Measurements from ENCODE around the gene COL6A3.

The COL6A3 gene, protein sequence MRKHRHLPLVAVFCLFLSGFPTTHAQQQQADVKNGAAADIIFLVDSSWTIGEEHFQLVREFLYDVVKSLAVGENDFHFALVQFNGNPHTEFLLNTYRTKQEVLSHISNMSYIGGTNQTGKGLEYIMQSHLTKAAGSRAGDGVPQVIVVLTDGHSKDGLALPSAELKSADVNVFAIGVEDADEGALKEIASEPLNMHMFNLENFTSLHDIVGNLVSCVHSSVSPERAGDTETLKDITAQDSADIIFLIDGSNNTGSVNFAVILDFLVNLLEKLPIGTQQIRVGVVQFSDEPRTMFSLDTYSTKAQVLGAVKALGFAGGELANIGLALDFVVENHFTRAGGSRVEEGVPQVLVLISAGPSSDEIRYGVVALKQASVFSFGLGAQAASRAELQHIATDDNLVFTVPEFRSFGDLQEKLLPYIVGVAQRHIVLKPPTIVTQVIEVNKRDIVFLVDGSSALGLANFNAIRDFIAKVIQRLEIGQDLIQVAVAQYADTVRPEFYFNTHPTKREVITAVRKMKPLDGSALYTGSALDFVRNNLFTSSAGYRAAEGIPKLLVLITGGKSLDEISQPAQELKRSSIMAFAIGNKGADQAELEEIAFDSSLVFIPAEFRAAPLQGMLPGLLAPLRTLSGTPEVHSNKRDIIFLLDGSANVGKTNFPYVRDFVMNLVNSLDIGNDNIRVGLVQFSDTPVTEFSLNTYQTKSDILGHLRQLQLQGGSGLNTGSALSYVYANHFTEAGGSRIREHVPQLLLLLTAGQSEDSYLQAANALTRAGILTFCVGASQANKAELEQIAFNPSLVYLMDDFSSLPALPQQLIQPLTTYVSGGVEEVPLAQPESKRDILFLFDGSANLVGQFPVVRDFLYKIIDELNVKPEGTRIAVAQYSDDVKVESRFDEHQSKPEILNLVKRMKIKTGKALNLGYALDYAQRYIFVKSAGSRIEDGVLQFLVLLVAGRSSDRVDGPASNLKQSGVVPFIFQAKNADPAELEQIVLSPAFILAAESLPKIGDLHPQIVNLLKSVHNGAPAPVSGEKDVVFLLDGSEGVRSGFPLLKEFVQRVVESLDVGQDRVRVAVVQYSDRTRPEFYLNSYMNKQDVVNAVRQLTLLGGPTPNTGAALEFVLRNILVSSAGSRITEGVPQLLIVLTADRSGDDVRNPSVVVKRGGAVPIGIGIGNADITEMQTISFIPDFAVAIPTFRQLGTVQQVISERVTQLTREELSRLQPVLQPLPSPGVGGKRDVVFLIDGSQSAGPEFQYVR (N-terminal part only)

GRCh38 chr2:237413777-237414661, at the start of gene COL6A3:
Gene COL6A3, minus strand, starts transcription at chr2:237414164. Its CDS starts 17,347 bp downstream, at chr2:237396817.
- Mint-ChIP-seq H3K4me3 (no peak within 1 kb of the TSS), H3K36me3 (peaks cover 22% of the 10 kb centered on the region), H3K27ac (peak within 1 kb of the TSS; percentile 75), H3K9me3 (no peaks in the 10 kb centered on the region), H3K4me1 (no peaks in the 10 kb centered on the region)
- DNase-seq (ENCODE audit: low spot score in 2 of 2) (no peak), ATAC-seq (no peak)

GRCh38 chr2:237459741-237460174, 45.8 kb upstream of the COL6A3 start:
- Mint-ChIP-seq H3K9me3 (peaks cover 9% of the 10 kb centered on the region), H3K27ac (no peak overlapping the region), H3K4me1 (peaks cover 42% of the 10 kb centered on the region), H3K36me3 (no peaks in the 10 kb centered on the region), H3K4me3 (no peak overlapping the region)
- ATAC-seq: no peak
- DNase-seq (ENCODE audit: low spot score in 2 of 2): no peak

DNA sequence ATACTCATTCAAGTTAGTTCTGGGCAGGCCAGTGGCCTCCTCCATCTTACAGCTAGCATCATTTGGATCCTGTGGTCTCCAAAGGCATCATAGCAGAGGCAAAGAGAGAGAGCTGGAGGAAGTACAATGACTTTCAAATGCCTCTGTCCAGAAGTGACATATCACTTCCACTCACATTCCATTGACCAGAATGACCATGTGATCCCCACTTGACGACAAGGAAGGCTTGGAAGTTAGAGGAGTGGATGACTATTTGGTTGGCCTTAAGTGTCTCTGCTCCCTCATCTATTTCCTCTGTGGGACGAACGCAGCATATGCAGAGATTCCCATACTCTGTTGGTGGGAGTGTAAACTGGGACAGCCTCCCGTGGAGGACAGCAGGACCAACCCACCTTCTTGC, 45.3 kb upstream of the COL6A3 start:
- no peak overlapping the region for H3K4me3 Mint-ChIP-seq
- peaks cover 9% of the 10 kb centered on the region for H3K9me3 Mint-ChIP-seq
- ATAC-seq (no peak), DNase-seq (ENCODE audit: low spot score in 2 of 2) (no peak)
- peak overlapping the region; percentile 85 for H3K27ac Mint-ChIP-seq
- peaks cover 46% of the 10 kb centered on the region for H3K4me1 Mint-ChIP-seq
- H3K36me3 Mint-ChIP-seq: no peaks in the 10 kb centered on the region

DNA sequence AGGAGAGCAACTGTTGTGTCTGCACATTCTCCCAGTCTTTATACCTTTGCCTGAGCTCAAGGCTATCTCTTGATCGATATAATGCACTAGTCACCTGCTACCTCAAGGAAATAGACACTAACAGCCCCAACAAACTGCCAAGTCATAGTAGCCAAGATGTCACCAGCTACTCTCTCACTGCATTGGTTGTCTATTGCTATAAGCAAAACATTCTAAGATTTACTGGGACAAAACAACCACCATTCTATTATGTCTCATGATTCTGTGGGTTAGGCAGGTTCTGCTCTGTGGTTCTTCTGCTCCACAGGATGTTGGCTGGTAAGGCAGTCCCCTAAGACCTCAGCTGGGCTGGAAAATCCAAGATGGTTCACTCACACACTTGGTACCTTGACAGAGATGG, 44.6 kb upstream of the COL6A3 start:
- Mint-ChIP-seq H3K4me3 (no peak overlapping the region), H3K36me3 (no peaks in the 10 kb centered on the region), H3K4me1 (peaks cover 50% of the 10 kb centered on the region), H3K27ac (peak overlapping the region; percentile 85), H3K9me3 (peaks cover 9% of the 10 kb centered on the region)
- ATAC-seq (peak; percentile 73), DNase-seq (ENCODE audit: low spot score in 2 of 2) (no peak)

GRCh38 chr2:237457388-237457941, 43.5 kb upstream of the COL6A3 start:
- Mint-ChIP-seq H3K27ac (peak overlapping the region; percentile 76), H3K4me3 (no peak overlapping the region), H3K4me1 (peaks cover 54% of the 10 kb centered on the region), H3K9me3 (peaks cover 9% of the 10 kb centered on the region), H3K36me3 (no peaks in the 10 kb centered on the region)
- DNase-seq (ENCODE audit: low spot score in 2 of 2) (no peak), ATAC-seq (no peak)

GRCh38 chr2:237456200-237456843, 42.4 kb upstream of the COL6A3 start:
- peak overlapping the region; percentile 21 for H3K4me3 Mint-ChIP-seq
- H3K27ac Mint-ChIP-seq: peak overlapping the region; percentile 68
- DNase-seq (ENCODE audit: low spot score in 2 of 2): no peak
- H3K4me1 Mint-ChIP-seq: peaks cover 54% of the 10 kb centered on the region
- ATAC-seq: no peak
- H3K9me3 Mint-ChIP-seq: peaks cover 9% of the 10 kb centered on the region
- no peaks in the 10 kb centered on the region for H3K36me3 Mint-ChIP-seq

GRCh38 chr2:237455764-237456163, 41.8 kb upstream of the COL6A3 start:
- H3K9me3 Mint-ChIP-seq: peaks cover 9% of the 10 kb centered on the region
- DNase-seq (ENCODE audit: low spot score in 2 of 2) (no peak), ATAC-seq (peak; percentile 82)
- H3K4me3 Mint-ChIP-seq: peak overlapping the region; percentile 21
- no peaks in the 10 kb centered on the region for H3K36me3 Mint-ChIP-seq
- H3K4me1 Mint-ChIP-seq: peaks cover 54% of the 10 kb centered on the region
- H3K27ac Mint-ChIP-seq: peak overlapping the region; percentile 68

DNA sequence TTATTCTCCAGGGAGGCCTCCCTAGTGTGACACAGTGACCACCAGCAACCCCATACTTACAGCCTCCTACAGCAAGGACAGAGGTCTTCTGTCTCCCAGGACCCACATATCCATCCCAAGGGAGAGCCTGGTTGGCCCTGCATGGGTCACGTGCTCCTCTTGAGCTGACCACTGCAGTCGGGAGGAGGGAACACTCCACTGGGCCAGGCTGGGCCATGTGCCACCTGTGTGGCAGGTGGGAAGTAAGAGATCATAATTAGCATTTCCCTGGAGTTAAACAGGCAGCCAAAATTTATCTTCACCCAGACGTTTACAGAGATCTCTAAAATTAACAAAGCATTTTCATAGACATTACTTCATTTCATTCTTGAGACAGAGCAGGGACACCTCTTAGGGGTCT, 39.7 kb upstream of the COL6A3 start:
- DNase-seq (ENCODE audit: low spot score in 2 of 2) (no peak), ATAC-seq (no peak)
- Mint-ChIP-seq H3K36me3 (no peaks in the 10 kb centered on the region), H3K9me3 (peaks cover 9% of the 10 kb centered on the region), H3K27ac (peak overlapping the region; percentile 44), H3K4me3 (no peak overlapping the region), H3K4me1 (peaks cover 57% of the 10 kb centered on the region)

DNA sequence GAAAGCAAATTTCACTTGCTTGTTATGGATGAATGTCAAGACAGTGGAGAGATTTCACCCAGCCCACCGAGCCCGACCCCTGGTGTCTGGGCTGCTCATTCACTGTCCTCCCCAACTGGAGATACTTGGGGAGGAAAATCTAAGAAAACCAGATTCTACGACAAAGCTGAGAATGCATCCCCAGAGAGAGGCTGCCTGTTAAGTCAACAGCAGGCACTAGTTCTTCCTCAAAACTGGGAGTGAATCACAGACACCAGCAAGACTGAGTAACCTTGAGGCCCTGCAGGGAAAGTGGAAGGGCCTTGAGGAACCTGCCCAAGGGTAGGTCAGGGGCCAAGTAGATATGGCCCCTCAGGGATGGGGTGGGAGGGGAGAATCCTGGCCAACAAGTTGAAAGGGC, 38.9 kb upstream of the COL6A3 start:
- ATAC-seq (no peak), DNase-seq (ENCODE audit: low spot score in 2 of 2) (no peak)
- H3K4me1 Mint-ChIP-seq: peaks cover 49% of the 10 kb centered on the region
- H3K27ac Mint-ChIP-seq: no peak overlapping the region
- peaks cover 4% of the 10 kb centered on the region for H3K9me3 Mint-ChIP-seq
- no peaks in the 10 kb centered on the region for H3K36me3 Mint-ChIP-seq
- H3K4me3 Mint-ChIP-seq: no peak overlapping the region

DNA sequence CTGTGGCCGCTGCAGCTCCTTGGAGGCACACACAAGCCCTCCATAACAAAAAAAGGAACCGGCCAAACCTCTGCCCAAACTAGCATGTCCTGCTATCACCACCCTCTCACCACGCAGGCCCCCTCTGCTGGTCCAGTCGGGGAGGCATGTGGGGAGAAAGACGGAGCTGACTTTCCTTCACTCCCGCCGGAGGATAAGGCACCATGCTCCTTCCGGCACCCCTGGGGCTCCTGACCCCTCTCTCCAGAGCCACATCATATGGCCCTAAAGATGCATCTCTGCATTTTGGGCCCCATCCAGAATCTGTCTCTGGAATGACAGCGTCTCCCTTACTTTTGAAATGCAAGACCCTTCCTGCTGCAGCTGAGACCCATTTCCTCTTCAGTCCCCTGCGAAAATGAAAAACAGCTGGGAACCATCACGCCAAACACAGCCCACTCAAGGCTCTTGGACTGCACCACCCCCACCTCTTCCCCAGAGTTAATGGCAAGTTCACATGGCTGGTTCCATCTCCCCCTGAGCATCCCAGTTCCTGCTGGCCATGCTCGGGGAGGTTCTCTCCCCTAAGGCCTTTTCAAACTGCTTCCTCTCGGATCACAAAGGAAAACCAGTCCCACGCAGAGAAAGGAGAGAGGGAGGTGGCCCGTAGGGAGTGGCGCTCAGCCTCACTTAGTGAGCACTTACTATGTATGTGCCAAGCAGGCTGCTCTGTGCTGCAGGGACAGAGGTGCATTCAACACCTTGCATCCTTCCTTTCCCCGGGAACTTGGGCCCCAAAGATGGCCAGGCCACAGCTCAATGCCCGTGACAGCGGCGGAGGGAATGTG, 37.9 kb upstream of the COL6A3 start:
- no peak for ATAC-seq
- no peak for DNase-seq (ENCODE audit: low spot score in 2 of 2)
- Mint-ChIP-seq H3K36me3 (no peaks in the 10 kb centered on the region), H3K4me1 (peaks cover 39% of the 10 kb centered on the region), H3K9me3 (no peaks in the 10 kb centered on the region), H3K27ac (peak overlapping the region; percentile 46), H3K4me3 (no peak overlapping the region)

DNA sequence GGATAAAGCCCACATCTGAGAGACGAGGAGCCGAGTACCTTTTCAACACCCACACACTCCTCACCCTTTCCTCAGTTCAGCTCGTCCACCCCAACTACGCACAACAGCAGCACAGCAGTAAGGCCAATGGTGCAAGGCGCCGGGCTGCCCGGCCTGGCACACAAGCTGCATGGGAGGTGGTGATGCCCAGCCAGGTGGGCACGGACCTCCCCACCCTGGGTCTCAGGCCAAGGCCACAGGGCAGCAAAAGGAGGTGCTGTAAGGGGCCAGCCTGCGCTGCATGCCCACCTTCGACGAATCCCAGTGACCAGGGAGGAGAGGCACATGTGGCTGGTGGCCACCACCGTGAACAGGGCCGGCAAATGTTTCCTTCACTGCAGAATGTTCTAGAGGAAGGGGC, 36.6 kb upstream of the COL6A3 start:
- Mint-ChIP-seq H3K4me3 (no peak overlapping the region), H3K27ac (no peak overlapping the region), H3K9me3 (no peaks in the 10 kb centered on the region), H3K4me1 (peaks cover 29% of the 10 kb centered on the region), H3K36me3 (no peaks in the 10 kb centered on the region)
- ATAC-seq (no peak), DNase-seq (ENCODE audit: low spot score in 2 of 2) (no peak)

DNA sequence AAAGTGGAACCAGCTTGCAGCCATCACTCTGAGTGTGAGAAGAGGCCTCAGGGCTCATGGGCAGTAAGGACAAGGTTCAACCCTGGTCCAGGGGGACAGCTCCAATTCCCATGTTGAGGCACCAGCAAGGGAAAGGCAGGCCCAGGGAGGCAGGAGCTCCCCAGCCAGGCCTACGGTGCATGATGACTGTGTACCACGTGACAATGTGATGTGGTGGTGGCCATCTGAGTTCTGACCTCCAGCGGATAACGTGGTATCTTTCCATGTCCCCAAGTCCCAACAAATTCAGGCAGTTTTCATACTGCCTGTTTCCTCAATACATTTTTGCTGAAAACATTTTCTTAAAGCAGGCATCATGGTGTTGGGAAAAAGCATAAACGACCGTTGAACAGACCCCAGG, 36.1 kb upstream of the COL6A3 start:
- H3K27ac Mint-ChIP-seq: peak overlapping the region; percentile 54
- H3K9me3 Mint-ChIP-seq: no peaks in the 10 kb centered on the region
- H3K36me3 Mint-ChIP-seq: no peaks in the 10 kb centered on the region
- H3K4me3 Mint-ChIP-seq: no peak overlapping the region
- ATAC-seq: no peak
- no peak for DNase-seq (ENCODE audit: low spot score in 2 of 2)
- peaks cover 25% of the 10 kb centered on the region for H3K4me1 Mint-ChIP-seq

All from stimulated activated effector memory CD8-positive, alpha-beta T cell treated with anti-CD3 and anti-CD28 coated beads, Interleukin-12 subunit alpha, Interleukin-12 subunit beta, amount 100 ng/mL, for 72 hours (primary cell).